OCI-LY7 (cell line): ENCODE results near the gene MAGI1.

Experiments
- EZH2phosphoT487 ChIP-seq: fragments of 200-600 bp; sonication (generic); IDR thresholded peaks from 2 replicates; pipeline ENCODE4 v1.6.1; 2018; ENCODE audit warnings: low read depth, borderline replicate concordance, mild to moderate bottlenecking, mixed run types, antibody characterized with exemption, low read length, moderate library complexity, mixed read lengths
- TF ChIP-seq, protein P1 (sequence below): fragments of 200-600 bp; sonication (generic); conservative IDR thresholded peaks from 2 replicates; pipeline ENCODE4 v1.5.1; 2014; ENCODE audit warnings: mild to moderate bottlenecking, antibody characterized with exemption, low read length, moderate library complexity, mixed read lengths

DNA sequence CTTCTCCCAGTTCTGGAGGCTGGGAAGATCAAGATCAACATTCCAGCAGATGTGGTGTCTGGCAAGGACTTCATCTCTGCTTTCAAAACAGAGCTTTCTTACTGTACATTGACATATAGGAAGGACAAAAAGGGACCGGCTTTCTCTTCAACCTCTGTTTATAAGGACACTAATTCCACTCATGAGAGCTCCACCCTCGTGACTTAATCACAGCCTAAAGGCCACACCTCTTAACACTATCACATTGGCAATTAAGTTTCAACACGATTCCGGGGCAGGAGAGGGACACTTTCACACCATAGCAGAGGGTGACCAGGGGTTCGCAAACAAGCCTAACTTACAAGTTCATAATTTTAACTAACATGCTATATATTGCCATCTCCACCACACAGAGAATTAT is 231.5 kb downstream of the MAGI1 start:
- TF ChIP-seq, protein P1, sequence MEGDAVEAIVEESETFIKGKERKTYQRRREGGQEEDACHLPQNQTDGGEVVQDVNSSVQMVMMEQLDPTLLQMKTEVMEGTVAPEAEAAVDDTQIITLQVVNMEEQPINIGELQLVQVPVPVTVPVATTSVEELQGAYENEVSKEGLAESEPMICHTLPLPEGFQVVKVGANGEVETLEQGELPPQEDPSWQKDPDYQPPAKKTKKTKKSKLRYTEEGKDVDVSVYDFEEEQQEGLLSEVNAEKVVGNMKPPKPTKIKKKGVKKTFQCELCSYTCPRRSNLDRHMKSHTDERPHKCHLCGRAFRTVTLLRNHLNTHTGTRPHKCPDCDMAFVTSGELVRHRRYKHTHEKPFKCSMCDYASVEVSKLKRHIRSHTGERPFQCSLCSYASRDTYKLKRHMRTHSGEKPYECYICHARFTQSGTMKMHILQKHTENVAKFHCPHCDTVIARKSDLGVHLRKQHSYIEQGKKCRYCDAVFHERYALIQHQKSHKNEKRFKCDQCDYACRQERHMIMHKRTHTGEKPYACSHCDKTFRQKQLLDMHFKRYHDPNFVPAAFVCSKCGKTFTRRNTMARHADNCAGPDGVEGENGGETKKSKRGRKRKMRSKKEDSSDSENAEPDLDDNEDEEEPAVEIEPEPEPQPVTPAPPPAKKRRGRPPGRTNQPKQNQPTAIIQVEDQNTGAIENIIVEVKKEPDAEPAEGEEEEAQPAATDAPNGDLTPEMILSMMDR, result no peak
- TF ChIP-seq EZH2phosphoT487, result no peak
